ENCODE data around the gene GPA33.

GRCh38 chr1:167043752-167044488 is 46.3 kb downstream of the GPA33 start:
- TF ChIP-seq POLR2A (IDR thresholded peaks at IDR 0.05) (no peak), CTCF (IDR thresholded peaks at IDR 0.05) (no peak)
